ENCODE data around the gene KLHL5. TPM values are rescaled to one million over a fixed set of nuclear protein-coding genes. Genes with fewer than 3 reads are reported as not detected.
A peak's percentile ranks its signal among the peaks of the same experiment; 100 is the strongest.

The KLHL5 gene
- total RNA-seq, 3 donors from 2014 or later (not counting 1 experiment from before 2014, with no cell fraction given): 12.6 to 14.2 (median 13.7) TPM

- H3K27ac Mint-ChIP-seq: no peak overlapping the region
These were observed 40.3 kb downstream of the KLHL5 start for GRCh38 chr4:39102297-39102696.

GRCh38 chr4:39103291-39103690 is 41.3 kb downstream of the KLHL5 start:
- H3K36me3 ChIP-seq (ENCODE audit: control insufficient read depth, insufficient read depth, low read length): peaks cover 12% of the 10 kb centered on the region
- H3K4me1 Mint-ChIP-seq: peaks cover 0 to 6% of the 10 kb centered on the region in 2 donors
- H3K27ac Mint-ChIP-seq: no peak overlapping the region
- H3K4me3 ChIP-seq (ENCODE audit: low read length): no peak overlapping the region
- no peaks in the 10 kb centered on the region for H3K9me3 Mint-ChIP-seq
- no peaks in the 10 kb centered on the region for H3K9me3 ChIP-seq (ENCODE audit: control insufficient read depth, insufficient read depth, low read length)
- no peaks in the 10 kb centered on the region for H3K27me3 Mint-ChIP-seq (ENCODE audit: low read depth in 2 of 2)
- ATAC-seq (peak in 1 of 3 donors; percentile 39), DNase-seq (peak in 1 of 2 donors; percentile 23)
- H3K4me3 Mint-ChIP-seq: no peak overlapping the region
- TF ChIP-seq CTCF (IDR thresholded peaks at IDR 0.05): no peak
- H3K36me3 Mint-ChIP-seq: peaks cover 4% of the 10 kb centered on the region
- no peaks in the 10 kb centered on the region for H3K27me3 ChIP-seq (ENCODE audit: control insufficient read depth, insufficient read depth, low read length)
- H3K27ac ChIP-seq (ENCODE audit: low read length): no peak overlapping the region
- H3K4me1 ChIP-seq (ENCODE audit: control insufficient read depth, insufficient read depth, low read length): no peaks in the 10 kb centered on the region
- intact Hi-C loops (cut with micrococcal nuclease): no loop called here
- 88% methylated on average over 6 of the region's 6 CpGs for WGBS (ENCODE audit: insufficient coverage)

More at GRCh38 chr4:39102297-39102696, 40.3 kb downstream of the KLHL5 start:
- no peak for TF ChIP-seq CTCF (IDR thresholded peaks at IDR 0.05)
- Mint-ChIP-seq H3K36me3 (peaks cover 4% of the 10 kb centered on the region), H3K9me3 (no peaks in the 10 kb centered on the region), H3K4me3 (no peak overlapping the region), H3K4me1 (peaks cover 0 to 6% of the 10 kb centered on the region in 2 donors), H3K27me3 (ENCODE audit: low read depth in 2 of 2) (no peaks in the 10 kb centered on the region)
- Histone ChIP-seq H3K4me3 (ENCODE audit: low read length) (no peak overlapping the region), H3K9me3 (ENCODE audit: control insufficient read depth, insufficient read depth, low read length) (no peaks in the 10 kb centered on the region), H3K27ac (ENCODE audit: low read length) (no peak overlapping the region), H3K27me3 (ENCODE audit: control insufficient read depth, insufficient read depth, low read length) (no peaks in the 10 kb centered on the region), H3K4me1 (ENCODE audit: control insufficient read depth, insufficient read depth, low read length) (no peaks in the 10 kb centered on the region), H3K36me3 (ENCODE audit: control insufficient read depth, insufficient read depth, low read length) (peaks cover 10% of the 10 kb centered on the region)
- intact Hi-C loops (cut with micrococcal nuclease): no loop called here
- WGBS (ENCODE audit: insufficient coverage): 95% methylated on average over 7 of the region's 7 CpGs
- DNase-seq: no peak
- ATAC-seq: no peak

DNA sequence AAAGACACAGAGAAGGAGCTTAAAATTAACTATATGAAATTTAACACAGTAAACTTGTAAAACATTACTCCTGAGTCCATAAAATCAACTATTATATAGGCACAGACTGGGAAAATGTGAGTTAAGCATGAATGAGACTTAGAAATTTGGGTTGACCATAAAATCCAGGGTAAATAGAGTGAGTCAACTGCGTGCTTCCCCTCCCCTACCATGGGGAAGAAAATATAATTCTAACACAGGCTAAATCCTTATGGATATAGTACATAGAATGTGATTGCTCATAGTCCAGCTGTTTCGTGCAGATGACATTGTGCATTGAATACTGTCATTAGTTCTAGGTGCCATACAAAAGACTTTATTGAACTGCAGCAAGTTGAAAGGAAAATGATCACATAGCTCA is 42.2 kb downstream of the KLHL5 start:
- no peak overlapping the region for H3K4me3 Mint-ChIP-seq
- Histone ChIP-seq H3K9me3 (ENCODE audit: control insufficient read depth, insufficient read depth, low read length) (no peaks in the 10 kb centered on the region), H3K36me3 (ENCODE audit: control insufficient read depth, insufficient read depth, low read length) (peaks cover 14% of the 10 kb centered on the region), H3K4me3 (ENCODE audit: low read length) (no peak overlapping the region), H3K4me1 (ENCODE audit: control insufficient read depth, insufficient read depth, low read length) (no peaks in the 10 kb centered on the region), H3K27ac (ENCODE audit: low read length) (no peak overlapping the region), H3K27me3 (ENCODE audit: control insufficient read depth, insufficient read depth, low read length) (no peaks in the 10 kb centered on the region)
- peaks cover 0 to 6% of the 10 kb centered on the region in 2 donors for H3K4me1 Mint-ChIP-seq
- TF ChIP-seq CTCF (IDR thresholded peaks at IDR 0.05): no peak
- no peaks in the 10 kb centered on the region for H3K27me3 Mint-ChIP-seq (ENCODE audit: low read depth in 2 of 2)
- intact Hi-C loops (cut with micrococcal nuclease): no loop called here
- WGBS (ENCODE audit: insufficient coverage): 90% methylated on average over 1 of the region's 2 CpGs
- H3K36me3 Mint-ChIP-seq: peaks cover 4% of the 10 kb centered on the region
- no peak for DNase-seq
- no peak for ATAC-seq
- H3K9me3 Mint-ChIP-seq: no peaks in the 10 kb centered on the region
- H3K27ac Mint-ChIP-seq: no peak overlapping the region

- Histone ChIP-seq H3K36me3 (ENCODE audit: control insufficient read depth, insufficient read depth, low read length) (peaks cover 14% of the 10 kb centered on the region), H3K4me3 (ENCODE audit: low read length) (no peak overlapping the region), H3K9me3 (ENCODE audit: control insufficient read depth, insufficient read depth, low read length) (no peaks in the 10 kb centered on the region), H3K27me3 (ENCODE audit: control insufficient read depth, insufficient read depth, low read length) (no peaks in the 10 kb centered on the region), H3K4me1 (ENCODE audit: control insufficient read depth, insufficient read depth, low read length) (no peaks in the 10 kb centered on the region), H3K27ac (ENCODE audit: low read length) (no peak overlapping the region)
- peaks cover 0 to 6% of the 10 kb centered on the region in 2 donors for H3K4me1 Mint-ChIP-seq
- peaks cover 4% of the 10 kb centered on the region for H3K36me3 Mint-ChIP-seq
- no peaks in the 10 kb centered on the region for H3K9me3 Mint-ChIP-seq
- intact Hi-C loops (cut with micrococcal nuclease): no loop called here
- H3K27ac Mint-ChIP-seq: no peak overlapping the region
- no peak overlapping the region for H3K4me3 Mint-ChIP-seq
- WGBS (ENCODE audit: insufficient coverage): 95% methylated on average over 4 of the region's 4 CpGs
- TF ChIP-seq CTCF (IDR thresholded peaks at IDR 0.05): no peak
- ATAC-seq: no peak
- no peak for DNase-seq
- H3K27me3 Mint-ChIP-seq (ENCODE audit: low read depth in 2 of 2): no peaks in the 10 kb centered on the region
These were observed 44.0 kb downstream of the KLHL5 start for GRCh38 chr4:39106011-39106410.
